B cell (primary cell): ENCODE data around the gene HAUS3. TPM values are rescaled to one million over a fixed set of nuclear protein-coding genes. Genes with fewer than 3 reads are reported as not detected.
"Not testable (repeated sequence)": the region's sequence is repeated elsewhere in the genome, so short reads cannot be mapped to it uniquely, and the experiment has no call there.

Experiments
- ATAC-seq: fragments of 200-7000 bp; cut with Tn5 transposase; one replicate; pipeline ENCODE4 v1.10.0; 2021; ENCODE audit warnings: low read depth, mild to moderate bottlenecking, moderate number of reproducible peaks, moderate library complexity
- CTCF ChIA-PET: fragments of 350-600 bp; sonication (Branson Sonifier 250); formaldehyde crosslinking; loops from one replicate; lab custom pipeline; 2021; ENCODE audit warnings: antibody characterized with exemption, inconsistent platforms; lab: Charles Lee
- POLR2A ChIA-PET: fragments of 350-600 bp; sonication (Branson Sonifier 250); formaldehyde crosslinking; loops from one replicate; lab custom pipeline; 2021; ENCODE audit warnings: antibody characterized with exemption; lab: Charles Lee
- DNase-seq: peaks from one replicate; pipeline ENCODE4 v3.0.0; 2013
- H2AFZ ChIP-seq: 2 replicates; pipeline ENCODE4 v1.6.1; 2012; ENCODE audit warnings: mild to moderate bottlenecking, low read depth, low read length; ENCODE audit not compliant: insufficient read depth, poor library complexity, severe bottlenecking
- H3K27ac ChIP-seq, 2 donors: 1 replicate in 1 of 2; 2 replicates in 1 of 2; pipeline ENCODE4 v1.5.1; 2012 to 2013; ENCODE audit warnings: low read length in 2 of 2, mild to moderate bottlenecking in 2 of 2, moderate library complexity in 1 of 2
- H3K27me3 ChIP-seq, 4 experiments: fragments of 200-600 bp in 1 of 4; sonication (generic) in 1 of 4; replicated peaks in 1 of 4; 1 replicate in 2 of 4; 2 replicates in 2 of 4; pipeline versions ENCODE4 v1.6.1 to v1.7.0; 2013 to 2016; ENCODE audit warnings: low read length in 3 of 4, mild to moderate bottlenecking in 2 of 4, mixed read lengths in 1 of 4, moderate library complexity in 1 of 4; ENCODE audit not compliant: insufficient read depth in 4 of 4, control insufficient read depth in 3 of 4; ENCODE audit errors: control extremely low read depth in 1 of 4
- H3K36me3 ChIP-seq, 2 experiments: replicated peaks in 1 of 2; 1 replicate in 1 of 2; 2 replicates in 1 of 2; pipeline versions ENCODE4 v1.6.1 to v1.7.1; 2013; ENCODE audit warnings: low read length in 1 of 2; ENCODE audit not compliant: insufficient read depth in 2 of 2, control insufficient read depth in 1 of 2; ENCODE audit errors: control extremely low read depth in 1 of 2, extremely low read depth in 1 of 2
- H3K4me1 ChIP-seq, 2 donors: fragments of 200-600 bp in 1 of 2; sonication (generic) in 1 of 2; 1 replicate in 1 of 2; 2 replicates in 1 of 2; pipeline versions ENCODE4 v1.5.1 to v1.6.1; 2013 to 2017; ENCODE audit warnings: low read length in 2 of 2; ENCODE audit not compliant: control insufficient read depth in 2 of 2, insufficient read depth in 2 of 2
- H3K4me2 ChIP-seq: replicated peaks from 2 replicates; pipeline ENCODE3; 2012; ENCODE audit warnings: mild to moderate bottlenecking, low read depth, low read length; ENCODE audit not compliant: poor library complexity, severe bottlenecking
- H3K4me3 ChIP-seq, 5 experiments: fragments of 200-600 bp in 1 of 5; sonication (generic) in 1 of 5; 1 replicate in 3 of 5; 2 replicates in 2 of 5; pipeline versions ENCODE4 v1.5.1 to v1.7.0; 2011 to 2016; ENCODE audit warnings: low read length in 4 of 5, mild to moderate bottlenecking in 4 of 5, low read depth in 2 of 5, control low read depth in 1 of 5, moderate library complexity in 1 of 5; ENCODE audit not compliant: insufficient read depth in 1 of 5; ENCODE audit errors: control extremely low read depth in 1 of 5, extremely low read depth in 1 of 5
- H3K79me2 ChIP-seq: fragments of 200-600 bp; sonication (generic); one replicate; pipeline ENCODE4 v1.6.0; 2016; ENCODE audit warnings: low read length; ENCODE audit not compliant: control insufficient read depth, insufficient read depth
- H3K9ac ChIP-seq: fragments of 200-600 bp; sonication (generic); 2 replicates; pipeline ENCODE4 v1.6.1; 2017; ENCODE audit warnings: mild to moderate bottlenecking, low read length, moderate library complexity
- H3K9me3 ChIP-seq, 3 donors: one replicate each; pipeline versions ENCODE4 v1.6.1 to v1.7.1; 2013; ENCODE audit warnings: low read length in 2 of 3; ENCODE audit not compliant: control insufficient read depth in 2 of 3, insufficient read depth in 1 of 3; ENCODE audit errors: control extremely low read depth in 1 of 3
- H4K20me1 ChIP-seq: 2 replicates; pipeline ENCODE4 v1.6.0; 2012; ENCODE audit warnings: mild to moderate bottlenecking, low read length; ENCODE audit not compliant: insufficient read depth, control insufficient read depth, poor library complexity, severe bottlenecking
- H3K27ac Mint-ChIP-seq: one replicate; pipeline ENCODE4 v1.8.0; 2021; ENCODE audit warnings: mixed read lengths
- H3K27me3 Mint-ChIP-seq: one replicate; pipeline ENCODE4 v1.8.0; 2021; ENCODE audit warnings: mixed read lengths
- H3K4me1 Mint-ChIP-seq: one replicate; pipeline ENCODE4 v1.8.0; 2021; ENCODE audit warnings: mixed read lengths
- H3K4me3 Mint-ChIP-seq: one replicate; pipeline ENCODE4 v1.8.0; 2021; ENCODE audit warnings: mixed read lengths
- H3K9me3 Mint-ChIP-seq: one replicate; pipeline ENCODE4 v1.8.0; 2022; ENCODE audit warnings: mixed read lengths; ENCODE audit not compliant: insufficient read depth
- CTCF ChIP-seq: fragments of 200-600 bp; IDR thresholded peaks from one replicate; pipeline ENCODE4 v1.8.0; 2022; ENCODE audit warnings: antibody characterized with exemption, mild to moderate bottlenecking
- EZH2 ChIP-seq: IDR thresholded peaks from 2 replicates; pipeline ENCODE4 v1.6.1; 2012; ENCODE audit warnings: borderline replicate concordance, low read depth, mild to moderate bottlenecking, moderate library complexity, low read length; ENCODE audit not compliant: insufficient read depth, poor library complexity, severe bottlenecking
- WGBS: methylation state at CpG from one replicate; pipeline ENCODE4 v1.1.5; 2013; ENCODE audit warnings: missing lambda C conversion rate; ENCODE audit not compliant: insufficient coverage; 5-methylcytosine and 5-hydroxymethylcytosine counted together
- intact Hi-C: fragments of 100-400 bp; cut with micrococcal nuclease; formaldehyde crosslinking; loops from one replicate; pipeline ENCODE4 v1.10.0; 2022
- polyA plus RNA-seq: library from polyadenylated mRNA; depleted of rRNA; stranded (reverse); fragments of >200 nt; gene quantifications from 2 replicates; pipeline ENCODE4 v1.2.3, GENCODE V29; 2012
- total RNA-seq, 2 donors: library from RNA; stranded (reverse); fragments of 120-200 nt in 1 of 2; gene quantifications; 1 replicate in 1 of 2; 2 replicates in 1 of 2; pipeline versions ENCODE4 v1.2.3 to v1.2.4, GENCODE V29; 2013 to 2022

The HAUS3 gene
- total and polyA plus RNA-seq, 2 donors (not counting 1 experiment from before 2014, with no cell fraction given): 8.2 to 26.5 TPM

GRCh38 chr4:2222838-2223237, 19.1 kb downstream of the HAUS3 start:
- no peaks in the 10 kb centered on the region for H3K9me3 ChIP-seq
- DNase-seq (no peak), ATAC-seq (no peak)
- no CpG with 5 or more reads among the region's 2 CpGs for WGBS
- CTCF ChIA-PET: interaction anchor here (0.6 to 1.4 kb wide), 2 partner anchors 131 to 316 kb away, joined by 3 read pairs; no protein-coding TSS in a partner anchor
- intact Hi-C loops: no loop called here
- POLR2A ChIA-PET: no interaction called here
- no peak overlapping the region for H2AFZ ChIP-seq
- H3K4me3 Mint-ChIP-seq: no peak overlapping the region
- no peaks in the 10 kb centered on the region for H4K20me1 ChIP-seq
- no peak overlapping the region for H3K4me3 ChIP-seq
- H3K4me1 ChIP-seq: peaks cover 0 to 5% of the 10 kb centered on the region in 2 donors
- H3K27ac ChIP-seq: no peak overlapping the region
- H3K36me3 ChIP-seq: peaks cover 0 to 16% of the 10 kb centered on the region in 2 experiments
- no peaks in the 10 kb centered on the region for H3K27me3 ChIP-seq
- no peaks in the 10 kb centered on the region for H3K9me3 Mint-ChIP-seq
- no peak overlapping the region for H3K4me2 ChIP-seq
- H3K9ac ChIP-seq: no peak overlapping the region
- peaks cover 4% of the 10 kb centered on the region for H3K4me1 Mint-ChIP-seq
- no peaks in the 10 kb centered on the region for H3K27me3 Mint-ChIP-seq
- H3K79me2 ChIP-seq: no peaks in the 10 kb centered on the region
- no peak for TF ChIP-seq EZH2
- no peak for TF ChIP-seq CTCF
- no peak overlapping the region for H3K27ac Mint-ChIP-seq

- H3K4me3 Mint-ChIP-seq, H3K27ac ChIP-seq, H3K27me3 Mint-ChIP-seq, H3K9ac ChIP-seq, H3K36me3 ChIP-seq, H3K79me2 ChIP-seq, DNase-seq, H2AFZ ChIP-seq, intact Hi-C loops, H3K9me3 ChIP-seq, ATAC-seq, H3K4me1 Mint-ChIP-seq, POLR2A ChIA-PET, H3K27ac Mint-ChIP-seq, H3K27me3 ChIP-seq, H4K20me1 ChIP-seq, H3K4me1 ChIP-seq, H3K4me3 ChIP-seq, H3K4me2 ChIP-seq, H3K9me3 Mint-ChIP-seq: not testable (repeated sequence)
- CTCF ChIA-PET: interaction anchor here (1.5 to 4.9 kb wide), 10 partner anchors 9 to 380 kb away, joined by 3 to 54 read pairs (median 16); partner anchors contain the start of genes FAM193A, HAUS3 and POLN
- WGBS: 93% methylated on average over 4 of the region's 4 CpGs
Observed at GRCh38 chr4:2221378-2221777, 20.5 kb downstream of the HAUS3 start.
